Measurements from ENCODE around the gene MTERF4.

The MTERF4 gene

GRCh38 chr2:241087420-241088268, 14.4 kb downstream of the MTERF4 start:
- DNase-seq = no peak

DNA sequence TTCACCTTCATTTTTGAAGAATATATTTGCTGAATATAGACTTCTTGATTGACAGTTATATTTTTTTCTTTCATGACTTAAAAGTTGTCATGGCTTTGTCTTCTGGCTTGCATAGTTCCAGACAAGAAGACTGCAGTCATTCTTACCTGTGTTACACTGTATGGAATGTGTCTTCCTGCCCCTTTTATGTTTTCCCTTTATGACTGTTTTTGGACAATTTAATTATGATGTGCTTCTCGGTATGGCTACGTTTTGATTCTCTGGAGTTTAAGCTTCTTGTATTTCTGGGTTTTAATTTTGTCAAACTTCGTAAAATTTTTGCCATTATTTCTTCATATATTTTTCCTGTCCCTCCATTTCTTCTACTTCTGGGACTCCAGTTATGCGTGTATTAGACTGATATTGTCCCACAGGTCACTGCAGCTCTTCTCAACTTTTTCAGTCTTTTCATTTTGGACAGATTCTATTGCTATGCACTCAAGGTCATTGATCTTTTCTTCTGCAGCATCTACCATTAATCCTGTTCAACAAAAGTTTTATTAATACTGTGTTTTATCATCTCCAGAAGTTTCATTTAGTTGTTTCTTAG, 17.1 kb downstream of the MTERF4 start:
- DNase-seq = no peak

- DNase-seq = no peak
These were observed 19.0 kb downstream of the MTERF4 start for GRCh38 chr2:241083091-241083415.

- DNase-seq = no peak
These were observed 19.6 kb downstream of the MTERF4 start for GRCh38 chr2:241082341-241083090.

GRCh38 chr2:241081643-241082340, 20.3 kb downstream of the MTERF4 start:
- peak in 1 of 2 donors; percentile 15 for DNase-seq

DNA sequence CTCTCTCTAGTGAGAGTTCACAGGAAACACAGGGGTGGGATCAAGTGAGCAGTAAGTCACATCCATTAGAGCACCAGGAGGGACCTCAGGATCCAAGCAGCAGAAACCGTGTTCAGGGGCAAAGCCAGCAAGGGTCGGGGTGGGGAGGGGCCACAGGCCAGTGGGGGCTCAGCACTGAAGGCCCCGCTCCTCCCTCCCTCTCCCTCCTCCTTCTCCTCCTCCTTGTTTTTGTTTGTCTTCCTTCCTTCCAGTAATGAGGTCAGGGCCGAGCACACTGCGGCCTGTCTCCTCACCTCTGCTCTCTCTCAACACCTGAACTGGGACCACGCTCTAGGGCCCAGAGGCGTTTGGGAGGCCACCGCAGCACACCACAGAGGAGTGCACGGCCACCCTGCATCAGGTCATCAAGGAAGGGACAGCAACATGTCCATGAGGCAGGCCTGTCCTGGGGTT, 20.9 kb downstream of the MTERF4 start:
- DNase-seq = no peak

- DNase-seq = no peak
These were observed 21.5 kb downstream of the MTERF4 start for GRCh38 chr2:241080405-241081189.

DNA sequence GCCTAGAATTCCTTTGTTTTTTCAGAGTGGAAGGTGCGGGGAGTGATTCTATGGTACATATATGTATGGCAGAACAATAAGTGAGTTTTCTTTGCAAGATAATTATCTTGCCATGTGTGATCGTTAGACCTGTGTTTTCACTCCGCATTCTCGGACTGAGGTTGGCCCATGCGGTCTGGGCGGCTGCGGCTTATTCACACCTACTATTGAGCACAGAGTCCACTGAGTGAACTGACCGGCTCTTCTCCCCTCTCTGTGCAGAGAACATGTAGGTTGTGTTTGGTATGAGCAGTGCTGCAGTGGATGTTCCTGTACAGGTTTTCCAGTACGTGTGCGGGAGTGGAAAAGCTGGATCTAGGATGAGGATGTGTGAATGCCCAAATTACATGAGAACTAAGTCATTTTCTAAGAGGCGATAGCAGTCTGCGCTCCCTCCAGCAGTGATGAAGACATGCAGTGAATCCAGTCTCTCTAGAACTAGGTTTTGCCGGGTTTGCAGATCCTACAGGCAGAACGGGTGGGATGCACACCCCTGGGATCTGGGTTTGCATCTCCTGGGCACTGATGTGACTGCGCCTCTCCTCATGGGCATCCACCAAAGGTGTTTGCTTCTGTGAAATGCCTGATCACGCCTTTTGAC, 27.1 kb downstream of the MTERF4 start:
- no peak for DNase-seq

GRCh38 chr2:241074065-241074818, 27.8 kb downstream of the MTERF4 start:
- DNase-seq = no peak

DNA sequence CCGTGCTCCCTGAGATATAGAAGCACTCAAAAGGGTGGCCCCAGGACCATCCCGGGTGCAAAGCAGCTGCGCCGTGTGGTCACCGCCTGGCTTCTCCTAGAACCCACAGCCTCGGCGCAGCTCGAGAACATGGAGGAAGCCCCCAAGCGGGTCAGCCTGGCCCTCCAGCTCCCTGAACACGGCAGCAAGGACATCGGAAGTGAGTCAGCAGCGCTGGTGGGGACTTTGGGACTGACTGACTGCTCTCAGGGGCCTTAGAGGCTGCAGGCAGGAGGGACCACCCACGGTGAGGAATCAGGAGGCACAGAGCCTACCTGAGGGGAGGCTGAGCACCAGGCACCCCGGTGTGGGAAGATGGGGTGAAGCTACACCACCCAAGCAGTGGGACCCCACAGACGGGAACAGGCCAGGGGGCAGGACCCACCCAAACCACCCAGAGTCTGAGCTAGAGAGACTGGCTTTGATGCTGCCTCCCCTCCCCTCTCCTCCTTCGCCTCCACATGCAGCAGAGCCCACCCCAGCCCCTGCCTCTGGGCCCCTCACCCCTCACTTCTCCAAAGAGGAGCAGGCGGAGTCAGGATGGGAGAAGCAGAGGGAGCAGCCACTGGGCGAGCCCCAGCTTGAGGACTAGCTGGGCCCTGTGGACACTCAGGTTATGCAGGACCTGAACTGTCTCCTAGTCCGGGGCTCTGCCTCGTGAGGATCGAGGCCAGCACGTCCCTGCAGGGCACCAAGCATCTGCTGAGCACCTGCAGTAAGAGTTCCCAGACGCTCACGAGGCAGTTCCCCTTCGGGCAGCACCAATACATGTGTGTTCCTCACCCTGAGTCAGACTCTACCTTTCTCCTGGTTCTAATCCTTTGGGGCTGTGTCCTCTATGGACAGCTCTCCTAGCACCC, 28.7 kb downstream of the MTERF4 start:
- DNase-seq = no peak

DNA sequence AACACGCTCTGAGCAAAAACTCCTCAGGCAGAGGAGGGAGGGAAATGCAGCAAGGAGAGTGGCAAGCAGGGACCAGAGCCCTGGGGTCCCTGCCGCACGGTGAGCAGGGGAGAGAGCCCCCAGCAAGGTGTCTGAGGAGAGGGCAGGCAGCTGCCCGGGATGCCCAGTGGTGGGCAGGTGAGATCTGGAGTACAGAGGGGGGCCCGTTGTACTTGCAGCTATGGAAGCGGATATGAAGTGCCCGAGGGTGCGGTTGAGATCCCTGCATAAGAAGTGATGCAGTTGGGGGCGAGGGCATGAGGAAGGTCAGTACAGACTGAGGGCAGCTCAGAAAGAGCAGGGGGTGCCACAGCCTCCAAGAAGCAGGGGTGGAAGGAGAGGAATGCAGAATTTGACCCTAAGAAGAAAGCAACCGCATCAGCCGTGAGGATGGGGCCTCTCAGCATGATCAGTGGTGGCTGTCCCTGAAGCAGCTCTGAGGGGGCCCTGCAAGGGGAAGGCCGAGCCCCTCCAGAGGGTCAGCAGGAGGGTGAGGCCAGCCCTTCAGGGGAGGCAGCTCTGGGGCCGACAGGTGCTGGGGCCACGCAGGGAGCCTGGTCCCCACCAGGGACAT, 29.4 kb downstream of the MTERF4 start:
- DNase-seq = no peak

- no peak for DNase-seq
These were observed 29.9 kb downstream of the MTERF4 start for GRCh38 chr2:241072151-241072550.

GRCh38 chr2:241071677-241072111, 30.4 kb downstream of the MTERF4 start:
- DNase-seq = no peak

DNA sequence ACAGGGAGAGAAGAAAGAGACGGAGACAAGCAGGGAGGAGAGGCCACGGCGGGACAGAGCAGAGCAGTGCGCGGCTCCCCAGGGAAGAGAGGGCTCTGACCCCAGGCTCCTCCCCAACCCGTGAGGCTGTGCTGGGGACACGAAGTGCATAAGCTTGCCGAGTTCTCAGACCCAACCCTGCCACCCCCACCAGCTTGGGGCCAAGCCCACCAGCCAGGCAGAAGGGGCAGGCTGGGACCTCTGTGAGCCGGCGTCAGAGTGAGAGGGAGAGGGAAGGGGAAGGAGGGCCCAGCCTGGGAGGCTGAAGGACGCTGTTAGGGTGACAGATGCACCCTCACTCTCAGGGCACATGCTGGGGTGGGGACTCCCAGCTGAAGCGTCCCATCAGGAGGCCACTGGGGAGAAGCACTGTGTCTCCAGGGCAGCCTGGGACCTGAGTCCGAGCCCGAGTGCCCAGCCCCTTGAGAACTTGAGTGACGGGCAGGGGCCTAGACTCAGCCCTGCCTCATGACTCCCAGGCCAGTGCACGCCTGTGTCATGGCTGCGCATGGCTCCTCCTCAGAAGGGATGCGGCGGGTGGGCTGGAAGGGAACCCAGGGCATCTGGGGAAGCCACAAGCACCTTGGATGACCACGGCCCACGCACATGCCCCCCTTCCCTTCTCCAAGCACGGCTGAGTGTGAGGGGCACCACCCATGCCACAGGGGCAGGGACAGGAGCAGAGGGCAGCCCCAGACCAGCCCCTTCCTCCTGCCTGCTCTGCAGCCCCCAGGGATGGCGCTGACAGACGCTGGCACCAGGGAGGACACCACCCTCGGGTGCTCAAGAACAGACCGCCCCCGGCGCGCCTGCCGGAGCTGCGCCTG, 31.0 kb downstream of the MTERF4 start:
- DNase-seq = no peak

DNA sequence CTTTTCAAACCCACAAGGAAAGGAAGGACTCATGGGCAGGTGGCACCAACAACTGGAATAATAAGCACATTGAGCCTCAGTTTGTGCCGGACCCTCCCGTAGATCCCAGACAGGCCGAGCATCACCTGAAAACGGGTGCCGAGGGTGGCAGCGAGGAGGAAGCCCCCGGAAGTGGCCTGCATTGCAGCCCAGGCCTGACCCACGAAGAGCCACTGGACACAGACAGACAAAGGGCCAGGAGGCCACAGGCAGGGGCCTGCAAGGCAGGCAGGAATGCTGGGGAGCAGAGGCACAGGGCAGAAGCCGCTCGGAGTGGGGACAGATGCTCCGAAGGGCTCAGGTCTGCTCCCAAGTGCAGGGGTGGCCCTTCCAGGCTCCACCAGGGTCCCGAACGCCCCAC, 31.7 kb downstream of the MTERF4 start:
- DNase-seq = no peak

- peak in 1 of 2 donors; percentile 15 for DNase-seq
These were observed 32.2 kb downstream of the MTERF4 start for GRCh38 chr2:241069821-241070281.

DNA sequence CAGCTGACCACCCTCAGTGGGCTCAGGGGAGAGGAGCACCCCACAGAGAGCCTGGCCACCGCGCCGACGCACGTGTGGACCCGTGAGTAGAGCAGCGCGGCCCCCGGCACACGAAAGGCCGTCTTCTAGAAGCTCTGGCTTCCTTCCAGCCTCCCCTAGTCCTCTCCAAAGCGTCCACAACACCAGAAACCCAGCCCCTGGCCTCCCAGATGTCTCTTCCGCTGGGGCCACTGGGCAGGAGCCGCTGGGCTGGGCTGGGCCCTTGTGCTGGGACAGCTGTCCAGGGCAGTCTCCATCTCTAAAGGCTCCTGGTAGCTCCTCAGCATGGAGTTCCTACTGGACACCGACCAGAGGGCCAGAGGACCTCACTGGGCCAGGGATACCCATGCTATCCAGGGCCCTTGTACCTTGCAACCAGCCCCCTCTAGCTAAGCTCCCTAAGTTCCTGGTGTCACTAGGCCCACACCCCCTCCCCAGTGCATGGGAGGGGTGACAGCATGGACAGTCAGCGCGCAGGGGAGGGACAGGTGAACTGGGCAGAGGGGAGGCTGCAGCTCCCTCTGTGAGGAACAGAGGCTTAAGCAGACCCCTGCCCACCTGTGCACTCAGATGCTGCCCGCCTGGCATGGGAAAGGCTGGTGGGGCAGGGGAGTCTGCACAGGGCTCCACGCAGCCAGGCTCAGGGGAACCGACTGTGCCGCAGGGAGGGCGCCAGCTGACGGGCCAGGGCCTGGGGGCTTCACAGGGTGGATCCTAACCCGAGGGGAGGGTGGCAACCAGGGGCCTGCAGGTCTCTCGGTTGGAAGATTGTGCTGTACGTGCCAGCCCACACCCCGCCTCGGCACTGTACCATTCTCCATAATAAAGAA, 32.9 kb downstream of the MTERF4 start:
- DNase-seq = peak in 1 of 2 donors; percentile 13
